ENCODE measurements around the gene LPAR2. TPM values are rescaled to one million over a fixed set of nuclear protein-coding genes. Genes with fewer than 3 reads are reported as not detected.

Gene LPAR2
- polyA plus RNA-seq, 1 donor (not counting 4 experiments of a cell fraction or from before 2014, with no cell fraction given), result 7.3 TPM

GRCh38 chr19:19657397-19657783, 29.4 kb upstream of the LPAR2 start:
- Histone ChIP-seq H3K4me1 (ENCODE audit: control insufficient read depth, extremely low read depth, insufficient read depth, low read length) (peaks cover 12% of the 10 kb centered on the region), H3K27me3 (ENCODE audit: control insufficient read depth, extremely low read depth, insufficient read depth, low read length) (no peaks in the 10 kb centered on the region), H3K36me3 (ENCODE audit: control insufficient read depth in 2 of 2, extremely low read depth in 1 of 2, insufficient read depth in 2 of 2, low read length in 2 of 2) (peaks cover 41 to 55% of the 10 kb centered on the region in 2 experiments), H3K9ac (ENCODE audit: control insufficient read depth, extremely low read depth, insufficient read depth, low read length) (no peak overlapping the region), H3K79me2 (ENCODE audit: control insufficient read depth, insufficient read depth, low read length) (peaks cover 23% of the 10 kb centered on the region), H3K4me2 (ENCODE audit: control insufficient read depth, extremely low read depth, insufficient read depth, low read depth, low read length) (no peak overlapping the region), H2AFZ (ENCODE audit: control insufficient read depth, low read length) (no peak overlapping the region), H3K4me3 (ENCODE audit: control insufficient read depth in 2 of 3, extremely low read depth in 1 of 3, insufficient read depth in 2 of 3, low read depth in 1 of 3, low read length in 3 of 3) (no peak overlapping the region), H3K27ac (ENCODE audit: control insufficient read depth, insufficient read depth, low read length) (no peak overlapping the region), H3K9me1 (ENCODE audit: control insufficient read depth, extremely low read depth, insufficient read depth, low read length) (no peaks in the 10 kb centered on the region), H3K9me3 (ENCODE audit: control insufficient read depth, low read depth, low read length) (no peaks in the 10 kb centered on the region), H4K20me1 (ENCODE audit: control insufficient read depth, extremely low read depth, insufficient read depth, low read length) (peaks cover 6% of the 10 kb centered on the region)
- dilution Hi-C loops (cut with MboI; ENCODE audit: extremely low pct_ligation_motif_present, low sequenced_read_pairs), result no loop called here
- TF ChIP-seq EZH2 (IDR thresholded peaks at IDR 0.05; ENCODE audit: low read length) (no peak), CTCF (optimal IDR thresholded peaks at IDR 0.05 in 1 of 3, IDR thresholded peaks at IDR 0.05 in 1 of 3, conservative IDR thresholded peaks at IDR 0.05 in 1 of 3; ENCODE audit: extremely low read depth in 1 of 3, insufficient read depth in 2 of 3, low read length in 3 of 3) (no peak)
- no peak for DNase-seq (ENCODE audit: low read depth, low spot score)
- FAIRE-seq, result no peak

GRCh38 chr19:19656451-19657396, 28.7 kb upstream of the LPAR2 start:
- H3K4me2 ChIP-seq (ENCODE audit: control insufficient read depth, extremely low read depth, insufficient read depth, low read depth, low read length), result no peak overlapping the region
- dilution Hi-C loops (cut with MboI; ENCODE audit: extremely low pct_ligation_motif_present, low sequenced_read_pairs), result no loop called here
- peaks cover 43 to 61% of the 10 kb centered on the region in 2 experiments for H3K36me3 ChIP-seq (ENCODE audit: control insufficient read depth in 2 of 2, extremely low read depth in 1 of 2, insufficient read depth in 2 of 2, low read length in 2 of 2)
- no peaks in the 10 kb centered on the region for H3K9me3 ChIP-seq (ENCODE audit: control insufficient read depth, low read depth, low read length)
- H3K4me3 ChIP-seq (ENCODE audit: control insufficient read depth in 2 of 3, extremely low read depth in 1 of 3, insufficient read depth in 2 of 3, low read depth in 1 of 3, low read length in 3 of 3), result no peak overlapping the region
- no peak overlapping the region for H2AFZ ChIP-seq (ENCODE audit: control insufficient read depth, low read length)
- H3K79me2 ChIP-seq (ENCODE audit: control insufficient read depth, insufficient read depth, low read length), result peaks cover 16% of the 10 kb centered on the region
- H3K9me1 ChIP-seq (ENCODE audit: control insufficient read depth, extremely low read depth, insufficient read depth, low read length), result no peaks in the 10 kb centered on the region
- TF ChIP-seq EZH2 (IDR thresholded peaks at IDR 0.05; ENCODE audit: low read length), result no peak
- no peak for TF ChIP-seq CTCF (optimal IDR thresholded peaks at IDR 0.05 in 1 of 3, IDR thresholded peaks at IDR 0.05 in 1 of 3, conservative IDR thresholded peaks at IDR 0.05 in 1 of 3; ENCODE audit: extremely low read depth in 1 of 3, insufficient read depth in 2 of 3, low read length in 3 of 3)
- H3K27me3 ChIP-seq (ENCODE audit: control insufficient read depth, extremely low read depth, insufficient read depth, low read length), result no peaks in the 10 kb centered on the region
- FAIRE-seq, result no peak
- peaks cover 6% of the 10 kb centered on the region for H4K20me1 ChIP-seq (ENCODE audit: control insufficient read depth, extremely low read depth, insufficient read depth, low read length)
- H3K27ac ChIP-seq (ENCODE audit: control insufficient read depth, insufficient read depth, low read length), result no peak overlapping the region
- H3K4me1 ChIP-seq (ENCODE audit: control insufficient read depth, extremely low read depth, insufficient read depth, low read length), result peaks cover 6% of the 10 kb centered on the region
- no peak overlapping the region for H3K9ac ChIP-seq (ENCODE audit: control insufficient read depth, extremely low read depth, insufficient read depth, low read length)
- no peak for DNase-seq (ENCODE audit: low read depth, low spot score)

Measured in keratinocyte (primary cell).